ENCODE results near the gene ITK.

Gene ITK

DNA sequence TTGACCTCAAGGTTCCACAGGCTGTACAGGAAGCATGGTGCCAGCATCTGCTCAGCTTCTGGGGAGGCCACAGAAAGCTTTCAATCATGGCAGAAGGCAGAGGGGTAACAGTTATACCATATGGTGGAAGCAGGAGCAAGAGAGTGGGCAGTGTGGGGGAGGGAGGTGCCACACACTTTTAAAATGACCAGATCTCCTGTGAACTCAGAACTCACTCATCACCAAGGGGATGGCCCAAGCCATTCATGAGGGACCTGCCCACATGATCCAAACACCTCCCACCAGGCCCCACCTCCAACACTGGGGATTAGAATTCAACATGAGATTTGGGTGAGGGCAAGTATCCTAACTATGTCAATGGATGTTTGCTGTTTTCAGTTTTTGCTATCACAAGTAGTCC, 101.5 kb downstream of the ITK start:
- DNase-seq (ENCODE audit: low spot score) = no peak
- TF ChIP-seq, protein P1, sequence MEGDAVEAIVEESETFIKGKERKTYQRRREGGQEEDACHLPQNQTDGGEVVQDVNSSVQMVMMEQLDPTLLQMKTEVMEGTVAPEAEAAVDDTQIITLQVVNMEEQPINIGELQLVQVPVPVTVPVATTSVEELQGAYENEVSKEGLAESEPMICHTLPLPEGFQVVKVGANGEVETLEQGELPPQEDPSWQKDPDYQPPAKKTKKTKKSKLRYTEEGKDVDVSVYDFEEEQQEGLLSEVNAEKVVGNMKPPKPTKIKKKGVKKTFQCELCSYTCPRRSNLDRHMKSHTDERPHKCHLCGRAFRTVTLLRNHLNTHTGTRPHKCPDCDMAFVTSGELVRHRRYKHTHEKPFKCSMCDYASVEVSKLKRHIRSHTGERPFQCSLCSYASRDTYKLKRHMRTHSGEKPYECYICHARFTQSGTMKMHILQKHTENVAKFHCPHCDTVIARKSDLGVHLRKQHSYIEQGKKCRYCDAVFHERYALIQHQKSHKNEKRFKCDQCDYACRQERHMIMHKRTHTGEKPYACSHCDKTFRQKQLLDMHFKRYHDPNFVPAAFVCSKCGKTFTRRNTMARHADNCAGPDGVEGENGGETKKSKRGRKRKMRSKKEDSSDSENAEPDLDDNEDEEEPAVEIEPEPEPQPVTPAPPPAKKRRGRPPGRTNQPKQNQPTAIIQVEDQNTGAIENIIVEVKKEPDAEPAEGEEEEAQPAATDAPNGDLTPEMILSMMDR (IDR thresholded peaks at IDR 0.05; ENCODE audit: extremely low read depth, insufficient read depth, missing control alignments) = no peak
- in situ Hi-C loops (cut with MboI; ENCODE audit: low pct_unique_long_range_greater_than_20kb, low sequenced_read_pairs, unreplicated experiment) = no loop called here

DNA sequence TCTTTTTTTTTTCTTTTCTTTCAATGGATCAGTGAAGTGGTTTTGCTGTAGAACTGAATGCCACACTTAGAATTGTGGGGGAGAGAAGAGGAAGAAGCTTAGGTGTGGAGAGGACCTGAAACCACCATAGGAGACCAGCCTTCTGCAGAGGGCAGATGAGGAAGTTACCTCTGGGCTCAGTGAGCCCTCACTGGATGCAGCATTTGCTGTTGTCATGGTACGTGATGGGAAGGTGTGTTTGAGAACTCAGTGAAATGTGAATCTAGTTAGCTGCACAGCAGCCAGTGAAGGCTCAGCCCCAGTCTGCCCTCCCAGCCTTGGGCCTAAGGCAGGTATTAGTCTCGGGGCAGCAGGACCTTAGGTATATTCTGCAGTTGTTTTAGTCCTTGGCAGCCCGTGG, 102.8 kb downstream of the ITK start:
- in situ Hi-C loops (cut with MboI; ENCODE audit: low pct_unique_long_range_greater_than_20kb, low sequenced_read_pairs, unreplicated experiment) = no loop called here
- TF ChIP-seq, protein P1 (IDR thresholded peaks at IDR 0.05; ENCODE audit: extremely low read depth, insufficient read depth, missing control alignments) = no peak
- DNase-seq (ENCODE audit: low spot score) = no peak

DNA sequence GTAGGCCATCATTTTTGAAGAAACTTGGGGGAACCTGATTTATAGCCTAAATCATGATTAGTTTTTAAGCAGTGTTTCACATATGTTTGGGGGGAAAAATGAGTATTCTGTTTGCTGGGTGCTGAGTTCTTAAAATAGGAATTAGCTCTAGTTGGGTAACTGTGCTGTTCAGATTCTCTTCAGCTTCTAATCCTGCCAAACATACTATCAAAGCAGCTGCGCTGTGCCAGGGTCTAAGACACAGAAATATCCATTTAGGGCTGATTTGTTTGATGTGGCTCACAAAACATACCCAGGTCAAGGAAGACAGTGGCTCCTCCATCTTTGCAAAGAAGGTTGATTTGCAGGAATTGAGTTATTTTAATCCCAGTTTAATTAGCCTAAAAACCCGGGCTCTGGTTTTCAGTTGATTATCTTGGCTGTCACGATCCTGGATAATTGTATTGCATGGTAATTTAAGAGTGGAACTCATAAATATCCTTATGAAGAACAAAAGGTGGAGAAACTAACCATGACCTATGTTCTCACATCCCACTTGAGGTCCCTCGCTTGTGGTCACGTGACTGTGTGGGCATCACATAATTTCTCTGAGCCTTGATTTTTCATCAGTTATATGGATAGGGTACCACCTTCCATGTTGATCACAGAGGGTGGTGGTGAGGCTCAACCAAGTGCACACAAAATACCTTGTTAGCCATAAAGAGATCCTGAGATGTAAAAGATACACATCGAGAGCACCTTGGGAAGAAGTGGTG, 104.0 kb downstream of the ITK start:
- no peak for DNase-seq (ENCODE audit: low spot score)
- TF ChIP-seq, protein P1 (IDR thresholded peaks at IDR 0.05; ENCODE audit: extremely low read depth, insufficient read depth, missing control alignments) = no peak
- in situ Hi-C loops (cut with MboI; ENCODE audit: low pct_unique_long_range_greater_than_20kb, low sequenced_read_pairs, unreplicated experiment) = no loop called here

DNA sequence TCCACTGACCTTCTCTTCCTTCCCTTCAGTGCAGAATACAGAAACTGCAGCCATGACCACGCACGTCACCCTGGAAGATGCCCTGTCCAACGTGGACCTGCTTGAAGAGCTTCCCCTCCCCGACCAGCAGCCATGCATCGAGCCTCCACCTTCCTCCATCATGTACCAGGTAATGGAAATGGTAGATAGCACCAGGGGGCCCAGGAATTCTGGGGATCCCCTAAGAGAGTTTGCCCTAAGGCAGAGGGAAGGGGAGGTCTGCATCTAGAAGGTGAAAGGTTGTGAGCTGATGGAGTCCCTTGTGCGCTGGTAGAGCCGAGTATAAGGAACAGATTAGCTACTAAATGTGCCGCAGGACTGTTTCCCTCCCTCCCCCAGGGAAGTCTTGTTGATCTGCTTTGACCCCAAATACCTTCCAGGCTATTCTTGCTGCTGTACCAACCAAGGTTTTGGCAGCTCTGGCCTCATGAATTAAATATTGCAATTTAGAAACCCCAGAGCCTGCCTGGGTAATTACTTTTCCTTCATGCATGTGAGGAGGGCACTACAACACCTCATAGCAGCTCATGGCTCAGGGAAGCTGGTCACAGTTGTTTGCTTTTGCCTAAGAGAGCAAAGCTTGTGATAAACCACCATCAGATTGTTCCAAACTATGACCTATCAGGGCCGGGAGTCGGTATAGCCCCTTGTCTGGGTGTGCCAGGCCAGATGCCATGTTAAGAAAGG, 104.8 kb downstream of the ITK start:
- in situ Hi-C loops (cut with MboI; ENCODE audit: low pct_unique_long_range_greater_than_20kb, low sequenced_read_pairs, unreplicated experiment) = no loop called here

DNA sequence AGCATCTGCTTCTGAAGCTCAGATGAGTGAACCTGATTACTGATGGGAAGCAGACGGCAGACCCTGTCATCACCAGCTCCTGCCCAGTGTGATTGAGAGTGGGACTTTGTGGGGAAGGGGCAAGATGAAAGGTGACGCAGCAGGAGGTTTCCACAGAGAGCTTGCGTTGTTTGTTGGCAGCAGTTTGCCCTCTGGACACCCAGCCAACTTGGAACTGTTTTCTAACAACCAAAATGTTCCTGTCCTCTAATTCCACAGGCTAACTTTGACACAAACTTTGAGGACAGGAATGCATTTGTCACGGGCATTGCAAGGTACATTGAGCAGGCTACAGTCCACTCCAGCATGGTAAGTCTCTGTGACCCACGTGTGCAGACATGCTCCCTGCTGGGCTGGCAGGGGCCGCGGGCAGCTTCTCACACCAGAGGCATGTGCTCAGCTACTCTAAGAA, 106.1 kb downstream of the ITK start:
- TF ChIP-seq, protein P1 (IDR thresholded peaks at IDR 0.05; ENCODE audit: extremely low read depth, insufficient read depth, missing control alignments) = no peak
- no peak for DNase-seq (ENCODE audit: low spot score)
- in situ Hi-C loops (cut with MboI; ENCODE audit: low pct_unique_long_range_greater_than_20kb, low sequenced_read_pairs, unreplicated experiment) = no loop called here

More for the DNA sequence above, 104.8 kb downstream of the ITK start:
- TF ChIP-seq, protein P1 (IDR thresholded peaks at IDR 0.05; ENCODE audit: extremely low read depth, insufficient read depth, missing control alignments) = no peak
- DNase-seq (ENCODE audit: low spot score) = no peak

DNA sequence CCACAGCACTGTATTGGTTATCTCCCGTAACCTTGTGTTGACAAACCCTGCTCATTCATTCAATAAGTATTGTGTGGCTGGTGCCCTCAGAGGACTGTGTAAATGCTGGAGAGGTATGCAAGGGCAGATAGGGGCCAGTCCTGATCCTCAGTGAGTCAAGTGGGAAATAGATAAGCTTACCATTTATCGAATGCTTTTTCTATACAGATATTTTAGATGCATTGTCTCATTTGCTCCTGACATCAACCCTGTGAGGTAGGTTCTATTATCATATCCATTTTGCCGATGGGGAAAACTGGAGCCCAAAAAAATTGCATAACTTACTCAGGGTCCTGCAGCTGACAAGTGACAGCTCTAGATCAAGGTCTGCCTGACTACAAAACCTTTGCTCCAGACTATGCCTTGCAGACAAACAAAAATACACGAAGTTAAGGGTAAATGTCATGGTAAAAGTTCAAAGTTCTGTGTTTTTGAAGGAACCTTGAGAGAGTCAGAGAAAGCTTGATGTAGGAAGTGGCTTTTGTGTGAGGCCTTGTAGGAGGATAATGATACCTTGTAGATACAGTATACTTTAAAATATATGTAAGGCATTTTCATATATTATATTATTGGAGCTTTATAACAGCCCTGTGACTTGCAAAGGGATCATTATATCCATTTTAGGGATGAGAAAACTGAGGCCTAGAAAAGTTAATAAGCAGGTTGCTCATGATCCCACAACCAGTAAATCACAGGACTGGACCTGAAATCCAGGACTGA, 107.9 kb downstream of the ITK start:
- DNase-seq (ENCODE audit: low spot score) = no peak
- in situ Hi-C loops (cut with MboI; ENCODE audit: low pct_unique_long_range_greater_than_20kb, low sequenced_read_pairs, unreplicated experiment) = no loop called here
- TF ChIP-seq, protein P1 (IDR thresholded peaks at IDR 0.05; ENCODE audit: extremely low read depth, insufficient read depth, missing control alignments) = no peak
